ENCODE data around the gene TMEM178A.

DNA sequence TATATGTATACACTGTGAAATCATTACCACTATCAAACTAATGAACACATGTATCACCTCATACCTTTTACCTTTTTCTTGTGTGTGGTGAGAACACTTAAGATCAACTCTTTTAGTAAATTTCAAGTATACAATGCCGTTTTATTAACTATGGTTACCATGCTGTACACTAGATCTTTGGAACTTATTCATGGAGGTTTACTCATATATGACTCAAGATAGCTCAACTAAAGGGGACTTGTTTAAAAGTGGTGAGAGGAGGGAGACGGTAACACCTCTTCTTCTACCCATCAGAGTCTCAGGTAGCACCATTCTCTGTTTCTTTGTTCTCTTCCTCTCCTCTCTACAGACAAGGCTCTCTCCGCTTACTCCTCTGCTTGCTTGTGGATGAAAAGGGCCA lies 36.1 kb upstream of the TMEM178A start:
- no peak for TF ChIP-seq EZH2 (IDR thresholded peaks at IDR 0.05; ENCODE audit: insufficient read depth, poor library complexity, severe bottlenecking)
- no peak for TF ChIP-seq EZH2phosphoT487 (IDR thresholded peaks at IDR 0.05; ENCODE audit: insufficient read depth, low read depth)

Data from GM23248 (cell line).